Coronary artery (tissue), 2 donors: ENCODE data around the gene ITGB3.

Experiments
- DNase-seq: peaks from one replicate; pipeline ENCODE4 v3.0.0-alpha.2; 2017; ENCODE audit warnings: low spot score
- H3K27ac ChIP-seq, 2 donors: fragments of 200-600 bp; sonication (generic); one replicate each; pipeline ENCODE4 v1.5.1; 2016 to 2019
- H3K4me3 ChIP-seq: fragments of 200-600 bp; sonication (generic); 2 replicates; pipeline ENCODE4 v1.5.1; 2016; ENCODE audit warnings: mild to moderate bottlenecking, moderate library complexity
- TF ChIP-seq, protein P1 (sequence below): fragments of 200-600 bp; sonication (generic); IDR thresholded peaks from one replicate; pipeline ENCODE4 v1.5.1; 2019; ENCODE audit warnings: antibody characterized with exemption

Gene ITGB3

DNA sequence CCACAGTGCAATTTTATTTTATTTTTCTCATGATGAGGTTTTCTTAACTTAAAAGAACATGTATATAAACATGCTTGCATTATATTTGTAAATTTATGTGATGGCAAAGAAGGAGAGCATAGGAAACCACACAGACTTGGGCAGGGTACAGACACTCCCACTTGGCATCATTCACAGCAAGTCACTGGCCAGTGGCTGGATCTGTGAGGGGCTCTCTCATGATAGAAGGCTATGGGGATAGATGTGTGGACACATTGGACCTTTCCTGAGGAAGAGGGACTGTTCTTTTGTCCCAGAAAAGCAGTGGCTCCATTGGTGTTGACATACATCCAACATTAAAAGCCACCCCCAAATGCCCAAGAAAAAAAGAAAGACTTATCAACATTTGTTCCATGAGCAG lies 57.8 kb downstream of the ITGB3 start:
- no peak overlapping the region for H3K27ac ChIP-seq

DNA sequence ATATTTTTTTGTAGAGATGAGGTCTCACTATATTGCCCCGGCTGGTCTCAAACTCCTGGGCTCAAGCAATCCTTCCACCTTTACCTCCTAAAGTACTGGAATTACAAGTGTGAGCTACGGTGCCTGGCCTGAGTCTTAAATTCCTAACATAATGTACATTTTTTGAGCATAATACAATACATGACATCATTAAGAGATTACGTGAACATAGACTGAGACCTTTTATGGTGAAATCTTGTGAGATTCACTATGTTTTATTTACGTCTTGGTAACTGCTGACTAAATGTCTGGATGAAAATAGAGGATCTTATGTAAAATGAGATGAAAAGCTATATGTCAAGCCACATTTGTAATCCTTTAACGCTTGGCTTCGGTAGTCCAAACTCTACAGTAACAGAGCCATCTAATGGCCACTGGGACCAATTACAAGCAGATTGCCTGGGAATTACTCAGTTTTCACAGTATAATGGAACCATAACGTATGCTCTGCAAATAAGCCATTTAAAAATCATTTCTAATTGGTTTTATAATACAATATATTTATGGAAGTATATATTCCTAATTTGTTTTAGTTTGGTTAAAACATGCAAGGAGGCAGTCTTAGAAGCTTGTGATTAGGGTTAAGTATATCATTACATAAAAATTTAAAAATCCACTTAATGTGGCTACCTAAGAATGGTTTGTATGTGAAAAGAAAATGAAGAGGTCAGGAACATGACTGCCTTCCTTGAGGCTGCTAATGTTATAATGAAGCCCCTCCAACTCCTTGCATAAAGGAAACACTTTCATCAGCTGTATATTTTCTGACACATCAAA lies 62.0 kb downstream of the ITGB3 start:
- Histone ChIP-seq H3K4me3 (no peak overlapping the region), H3K27ac (peak overlapping the region; percentile 29 to 81)
- TF ChIP-seq, protein P1, sequence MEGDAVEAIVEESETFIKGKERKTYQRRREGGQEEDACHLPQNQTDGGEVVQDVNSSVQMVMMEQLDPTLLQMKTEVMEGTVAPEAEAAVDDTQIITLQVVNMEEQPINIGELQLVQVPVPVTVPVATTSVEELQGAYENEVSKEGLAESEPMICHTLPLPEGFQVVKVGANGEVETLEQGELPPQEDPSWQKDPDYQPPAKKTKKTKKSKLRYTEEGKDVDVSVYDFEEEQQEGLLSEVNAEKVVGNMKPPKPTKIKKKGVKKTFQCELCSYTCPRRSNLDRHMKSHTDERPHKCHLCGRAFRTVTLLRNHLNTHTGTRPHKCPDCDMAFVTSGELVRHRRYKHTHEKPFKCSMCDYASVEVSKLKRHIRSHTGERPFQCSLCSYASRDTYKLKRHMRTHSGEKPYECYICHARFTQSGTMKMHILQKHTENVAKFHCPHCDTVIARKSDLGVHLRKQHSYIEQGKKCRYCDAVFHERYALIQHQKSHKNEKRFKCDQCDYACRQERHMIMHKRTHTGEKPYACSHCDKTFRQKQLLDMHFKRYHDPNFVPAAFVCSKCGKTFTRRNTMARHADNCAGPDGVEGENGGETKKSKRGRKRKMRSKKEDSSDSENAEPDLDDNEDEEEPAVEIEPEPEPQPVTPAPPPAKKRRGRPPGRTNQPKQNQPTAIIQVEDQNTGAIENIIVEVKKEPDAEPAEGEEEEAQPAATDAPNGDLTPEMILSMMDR, result peak; percentile 62
- no peak for DNase-seq

More for the DNA sequence above, 57.8 kb downstream of the ITGB3 start:
- peak; percentile 54 for DNase-seq
- TF ChIP-seq, protein P1, result no peak
- H3K4me3 ChIP-seq, result no peak overlapping the region

DNA sequence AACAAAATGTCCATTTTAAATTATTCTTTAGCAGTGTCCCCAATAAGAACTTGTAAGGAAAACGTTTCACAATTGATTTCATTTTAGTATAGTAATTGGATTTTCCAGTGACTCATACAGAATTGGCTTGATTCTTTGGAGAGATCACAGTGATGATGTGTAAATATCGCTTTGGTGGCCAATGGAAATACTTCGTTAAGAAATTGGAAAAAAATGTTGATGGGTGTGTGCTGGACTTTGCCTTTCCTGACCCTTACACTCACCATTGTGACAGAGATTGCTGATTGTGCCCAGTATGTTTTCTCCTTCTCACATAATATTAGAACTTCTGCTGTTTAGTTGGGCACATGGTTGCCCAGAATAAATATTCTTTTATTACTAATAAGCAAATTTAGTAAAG lies 62.7 kb downstream of the ITGB3 start:
- Histone ChIP-seq H3K27ac (peak overlapping the region; percentile 29 to 81), H3K4me3 (no peak overlapping the region)
- DNase-seq, result no peak
- TF ChIP-seq, protein P1, result no peak

DNA sequence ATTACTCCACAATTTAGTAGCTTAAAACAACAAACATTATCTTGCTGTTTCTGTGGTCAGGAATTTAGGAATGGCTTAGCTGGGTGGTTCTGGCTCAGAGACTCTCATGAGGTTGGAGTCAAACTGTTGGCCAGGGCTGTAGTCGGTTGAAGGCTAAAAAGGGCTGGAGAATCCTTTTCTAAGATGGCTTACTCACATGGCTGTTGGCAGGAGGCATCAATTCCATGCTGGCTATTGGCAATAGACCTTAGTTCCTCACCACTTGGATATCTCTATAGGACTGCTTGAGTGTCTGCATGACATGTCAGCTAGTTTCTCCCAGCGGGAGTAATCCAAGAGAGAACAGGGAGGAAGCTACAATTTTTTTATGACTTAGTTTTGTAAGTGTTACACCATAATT lies 63.5 kb downstream of the ITGB3 start:
- Histone ChIP-seq H3K27ac (peak overlapping the region; percentile 17 to 81), H3K4me3 (no peak overlapping the region)
- no peak for DNase-seq
- TF ChIP-seq, protein P1, result no peak

DNA sequence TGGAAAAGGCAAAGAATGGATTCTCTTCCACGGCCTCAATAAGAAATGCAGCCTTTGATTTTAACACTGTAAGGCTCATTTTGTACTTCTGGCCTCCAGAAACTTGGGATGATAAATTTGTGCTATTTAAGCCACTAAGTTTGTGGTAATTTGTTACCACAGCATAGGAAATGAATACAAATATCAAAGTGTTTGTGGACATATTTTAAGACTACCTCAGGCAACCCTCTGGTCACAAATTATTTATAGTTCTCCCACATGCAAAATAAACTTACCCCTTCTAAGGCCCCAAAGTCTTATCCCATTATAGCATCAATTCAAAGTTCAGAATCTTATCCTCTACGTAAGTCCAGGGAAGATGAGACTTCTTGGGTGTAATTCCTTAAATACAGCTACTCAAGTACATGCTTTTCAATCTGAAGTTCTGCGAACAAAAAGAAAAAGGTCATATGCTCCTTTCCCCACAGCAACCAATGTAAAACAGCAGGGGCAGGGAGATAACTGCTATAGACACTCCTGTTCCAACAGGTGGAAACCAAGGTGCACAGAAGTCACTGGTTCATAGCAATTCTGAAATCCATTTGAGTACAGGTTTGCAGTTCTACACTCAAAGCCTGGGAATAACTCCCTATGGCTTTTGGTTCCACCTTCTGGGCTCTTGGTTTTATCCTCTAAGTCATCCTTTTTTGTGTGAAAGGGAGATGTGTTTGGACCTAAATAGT lies 64.7 kb downstream of the ITGB3 start:
- DNase-seq, result no peak
- Histone ChIP-seq H3K4me3 (no peak overlapping the region), H3K27ac (no peak overlapping the region)
- TF ChIP-seq, protein P1, result no peak

DNA sequence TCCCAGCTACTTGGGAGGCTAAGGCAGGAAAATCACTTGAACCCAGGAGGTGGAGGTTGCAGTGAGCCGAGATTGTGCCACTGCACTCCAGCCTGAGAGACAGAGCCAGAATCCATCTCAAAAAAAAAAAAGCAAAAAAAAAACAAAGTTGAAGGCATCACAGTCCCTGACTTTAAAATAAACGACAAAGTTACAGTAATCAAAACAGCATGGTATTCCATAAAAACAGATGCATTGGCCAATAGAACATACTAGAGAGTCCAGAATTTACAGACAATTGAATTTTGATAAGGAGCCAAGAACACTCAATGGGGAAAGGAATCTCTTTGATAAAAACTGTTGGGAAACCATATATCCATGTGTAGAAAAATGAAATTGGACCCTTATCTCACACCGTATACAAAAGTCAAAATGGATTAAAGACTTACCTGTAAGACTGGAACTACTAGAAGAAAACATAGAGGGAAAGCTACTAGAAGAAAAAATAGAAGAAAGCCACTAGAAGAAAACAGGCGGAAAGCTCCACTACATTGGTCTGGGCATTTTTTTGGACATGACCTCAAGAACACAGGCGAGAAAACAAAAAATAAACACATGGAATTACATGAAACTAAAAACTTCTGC lies 67.4 kb downstream of the ITGB3 start:
- TF ChIP-seq, protein P1, result no peak
- Histone ChIP-seq H3K27ac (no peak overlapping the region), H3K4me3 (no peak overlapping the region)
- no peak for DNase-seq
